ENCODE results near the gene RAB44.

Gene RAB44

DNA sequence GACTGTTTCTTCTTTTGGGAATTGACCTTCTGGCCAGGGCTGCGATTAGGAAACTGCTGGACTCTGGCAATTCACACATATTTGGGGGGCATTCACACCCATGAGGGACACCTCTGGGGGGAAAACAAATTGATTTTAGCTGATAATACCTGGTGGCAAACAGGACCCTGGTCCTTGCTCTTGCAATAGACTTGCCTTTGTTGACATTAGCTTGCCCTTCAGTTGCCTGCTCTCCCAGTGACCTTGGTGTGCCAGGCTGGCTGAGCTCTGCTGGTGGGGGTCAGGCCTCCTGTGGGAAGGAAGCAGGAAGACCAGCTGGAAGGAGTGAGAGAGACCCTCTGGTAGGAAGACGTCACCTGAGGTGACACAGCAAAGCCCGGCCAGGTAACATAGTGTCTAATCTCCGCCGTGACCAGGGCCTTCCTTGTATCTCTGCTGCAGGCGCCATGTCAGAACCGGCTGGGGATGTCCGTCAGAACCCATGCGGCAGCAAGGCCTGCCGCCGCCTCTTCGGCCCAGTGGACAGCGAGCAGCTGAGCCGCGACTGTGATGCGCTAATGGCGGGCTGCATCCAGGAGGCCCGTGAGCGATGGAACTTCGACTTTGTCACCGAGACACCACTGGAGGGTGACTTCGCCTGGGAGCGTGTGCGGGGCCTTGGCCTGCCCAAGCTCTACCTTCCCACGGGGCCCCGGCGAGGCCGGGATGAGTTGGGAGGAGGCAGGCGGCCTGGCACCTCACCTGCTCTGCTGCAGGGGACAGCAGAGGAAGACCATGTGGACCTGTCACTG lies 13.8 kb upstream of the RAB44 start:
- H3K4me3 ChIP-seq (replicated peaks; ENCODE audit: low read depth, low read length): no peak overlapping the region
- DNase-seq (ENCODE audit: low read depth): no peak
- no peak for TF ChIP-seq CTCF (IDR thresholded peaks at IDR 0.05; ENCODE audit: low read length, missing control alignments)

DNA sequence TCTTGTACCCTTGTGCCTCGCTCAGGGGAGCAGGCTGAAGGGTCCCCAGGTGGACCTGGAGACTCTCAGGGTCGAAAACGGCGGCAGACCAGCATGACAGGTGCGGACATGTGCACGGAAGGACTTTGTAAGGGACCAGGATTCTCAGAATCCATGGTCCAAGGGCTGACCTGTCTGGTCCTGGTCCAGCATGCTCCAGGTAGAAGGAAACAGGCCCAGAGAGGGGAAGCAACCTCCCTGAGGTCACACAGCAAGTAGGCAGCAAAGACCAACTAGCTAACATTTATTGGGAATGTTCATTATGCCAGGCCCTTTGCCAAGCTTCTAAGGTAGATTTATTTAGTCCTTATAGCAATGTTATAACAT lies 13.2 kb upstream of the RAB44 start:
- no peak for DNase-seq (ENCODE audit: low read depth)
- no peak overlapping the region for H3K4me3 ChIP-seq (replicated peaks; ENCODE audit: low read depth, low read length)
- no peak for TF ChIP-seq CTCF (IDR thresholded peaks at IDR 0.05; ENCODE audit: low read length, missing control alignments)

GRCh38 chr6:36685166-36685924 lies 12.3 kb upstream of the RAB44 start:
- no peak for TF ChIP-seq CTCF (IDR thresholded peaks at IDR 0.05; ENCODE audit: low read length, missing control alignments)
- no peak overlapping the region for H3K4me3 ChIP-seq (replicated peaks; ENCODE audit: low read depth, low read length)
- DNase-seq (ENCODE audit: low read depth): no peak

DNA sequence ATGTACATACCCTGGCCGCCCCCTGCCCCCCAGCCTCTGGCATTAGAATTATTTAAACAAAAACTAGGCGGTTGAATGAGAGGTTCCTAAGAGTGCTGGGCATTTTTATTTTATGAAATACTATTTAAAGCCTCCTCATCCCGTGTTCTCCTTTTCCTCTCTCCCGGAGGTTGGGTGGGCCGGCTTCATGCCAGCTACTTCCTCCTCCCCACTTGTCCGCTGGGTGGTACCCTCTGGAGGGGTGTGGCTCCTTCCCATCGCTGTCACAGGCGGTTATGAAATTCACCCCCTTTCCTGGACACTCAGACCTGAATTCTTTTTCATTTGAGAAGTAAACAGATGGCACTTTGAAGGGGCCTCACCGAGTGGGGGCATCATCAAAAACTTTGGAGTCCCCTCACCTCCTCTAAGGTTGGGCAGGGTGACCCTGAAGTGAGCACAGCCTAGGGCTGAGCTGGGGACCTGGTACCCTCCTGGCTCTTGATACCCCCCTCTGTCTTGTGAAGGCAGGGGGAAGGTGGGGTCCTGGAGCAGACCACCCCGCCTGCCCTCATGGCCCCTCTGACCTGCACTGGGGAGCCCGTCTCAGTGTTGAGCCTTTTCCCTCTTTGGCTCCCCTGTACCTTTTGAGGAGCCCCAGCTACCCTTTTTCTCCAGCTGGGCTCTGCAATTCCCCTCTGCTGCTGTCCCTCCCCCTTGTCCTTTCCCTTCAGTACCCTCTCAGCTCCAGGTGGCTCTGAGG lies 11.5 kb upstream of the RAB44 start:
- no peak for TF ChIP-seq CTCF (IDR thresholded peaks at IDR 0.05; ENCODE audit: low read length, missing control alignments)
- no peak for DNase-seq (ENCODE audit: low read depth)
- H3K4me3 ChIP-seq (replicated peaks; ENCODE audit: low read depth, low read length): no peak overlapping the region

GRCh38 chr6:36686668-36687513 lies 10.7 kb upstream of the RAB44 start:
- H3K4me3 ChIP-seq (replicated peaks; ENCODE audit: low read depth, low read length): no peak overlapping the region
- no peak for TF ChIP-seq CTCF (IDR thresholded peaks at IDR 0.05; ENCODE audit: low read length, missing control alignments)
- no peak for DNase-seq (ENCODE audit: low read depth)

DNA sequence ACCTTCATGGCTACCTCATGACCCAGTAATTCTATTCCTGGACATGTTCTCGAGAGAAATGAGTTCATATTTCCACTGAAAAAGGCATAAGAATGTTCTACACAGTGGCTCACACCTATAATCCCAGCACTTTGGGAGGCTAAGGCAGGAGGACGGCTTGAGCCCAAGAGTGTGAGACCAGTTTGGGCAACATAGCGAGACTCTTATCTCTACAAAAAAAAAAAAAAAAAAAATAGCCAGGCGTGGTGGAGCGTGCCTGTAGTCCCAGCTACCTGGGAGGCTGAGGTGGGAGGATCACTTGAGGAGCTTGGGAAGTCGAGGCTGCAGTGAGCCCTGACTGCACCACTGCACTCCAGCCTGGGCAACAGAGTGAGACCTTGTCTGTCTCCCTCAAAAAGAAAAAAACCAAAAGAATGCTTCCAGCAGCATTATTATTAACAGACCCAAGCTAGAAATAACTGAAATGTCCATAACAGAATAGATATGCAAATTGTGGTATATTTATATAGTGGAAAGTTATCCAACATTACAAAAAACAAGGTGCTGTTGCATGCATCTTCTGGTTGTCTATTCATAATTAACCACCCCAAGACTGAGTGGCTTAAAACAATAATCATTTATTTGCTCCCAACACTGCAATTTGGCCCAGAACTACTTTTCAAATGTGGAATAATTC lies 9.4 kb upstream of the RAB44 start:
- peak; percentile 57 for DNase-seq (ENCODE audit: low read depth)
- no peak overlapping the region for H3K4me3 ChIP-seq (replicated peaks; ENCODE audit: low read depth, low read length)

More for the DNA sequence above, 9.4 kb upstream of the RAB44 start:
- no peak for TF ChIP-seq CTCF (IDR thresholded peaks at IDR 0.05; ENCODE audit: low read length, missing control alignments)
